Smooth muscle cell (in vitro differentiated cells): ENCODE results near the gene SCN9A. TPM values are rescaled to one million over a fixed set of nuclear protein-coding genes. Genes with fewer than 3 reads are reported as not detected.
A peak's percentile ranks its signal among the peaks of the same experiment; 100 is the strongest.
"Not testable (repeated sequence)": the region's sequence is repeated elsewhere in the genome, so short reads cannot be mapped to it uniquely, and the experiment has no call there.

ENCODE experiments used
- DNase-seq: peaks from one replicate; lab custom pipeline; 2025; ENCODE audit not compliant: unreplicated experiment; lab: John Stamatoyannopoulos, UW
- H2AFZ ChIP-seq: fragments of 200-600 bp; sonication (generic); 2 replicates; pipeline ENCODE4 v1.6.0; 2016; ENCODE audit warnings: antibody characterized with exemption, low read depth, mild to moderate bottlenecking
- H3F3A ChIP-seq: fragments of 200-600 bp; sonication (generic); 2 replicates; pipeline ENCODE4 v1.6.0; 2017; ENCODE audit warnings: antibody characterized with exemption, low read depth
- H3K27ac ChIP-seq: fragments of 200-600 bp; sonication (generic); 2 replicates; pipeline ENCODE4 v1.5.1; 2016; ENCODE audit warnings: low read depth, mild to moderate bottlenecking
- H3K27me3 ChIP-seq: fragments of 200-600 bp; sonication (generic); 2 replicates; pipeline ENCODE4 v1.6.1; 2016; ENCODE audit warnings: low read depth, mild to moderate bottlenecking
- H3K36me3 ChIP-seq: fragments of 200-600 bp; sonication (generic); 2 replicates; pipeline ENCODE4 v1.5.1; 2016; ENCODE audit warnings: low read depth
- H3K4me1 ChIP-seq: fragments of 200-600 bp; sonication (generic); 2 replicates; pipeline ENCODE4 v1.5.1; 2016; ENCODE audit warnings: low read depth
- H3K4me2 ChIP-seq: fragments of 200-600 bp; sonication (generic); 2 replicates; pipeline ENCODE4 v1.6.0; 2016; ENCODE audit warnings: mild to moderate bottlenecking
- H3K4me3 ChIP-seq: fragments of 200-600 bp; sonication (generic); 2 replicates; pipeline ENCODE4 v1.5.1; 2016; ENCODE audit warnings: mild to moderate bottlenecking
- H3K79me2 ChIP-seq: fragments of 200-600 bp; sonication (generic); 2 replicates; pipeline ENCODE4 v1.6.0; 2016; ENCODE audit warnings: low read depth, mild to moderate bottlenecking
- H3K9ac ChIP-seq: fragments of 200-600 bp; sonication (generic); 2 replicates; pipeline ENCODE4 v1.6.0; 2016; ENCODE audit warnings: low read depth
- H3K9me3 ChIP-seq: fragments of 200-600 bp; sonication (generic); replicated peaks from 2 replicates; pipeline ENCODE4 v1.5.1; 2016; ENCODE audit warnings: low read depth
- H4K20me1 ChIP-seq: fragments of 200-600 bp; sonication (generic); 2 replicates; pipeline ENCODE4 v1.6.0; 2016; ENCODE audit warnings: low read depth
- WGBS: methylation state at CpG from one replicate; pipeline ENCODE4 v1.1.7; 2016; ENCODE audit warnings: low lambda C conversion rate; 5-methylcytosine and 5-hydroxymethylcytosine counted together
- polyA plus RNA-seq: library from polyadenylated mRNA; unstranded; fragments of >200 nt; fragmentation: Nextera tagmentation; extraction: Ambion mirVana; gene quantifications from 2 replicates; pipeline ENCODE4 v1.2.1, GENCODE V29; 2016
- total RNA-seq: library from RNA; depleted of rRNA; stranded (reverse); fragments of >200 nt; gene quantifications from 2 replicates; pipeline ENCODE4 v1.2.3, GENCODE V29; 2014
- TF ChIP-seq, protein P1 (sequence below): fragments of 200-600 bp; sonication (generic); IDR thresholded peaks from 2 replicates; pipeline ENCODE4 v1.5.1; 2017; ENCODE audit warnings: borderline replicate concordance, mild to moderate bottlenecking, antibody characterized with exemption; ENCODE audit not compliant: insufficient read depth, poor library complexity, severe bottlenecking

SCN9A gene
- total and polyA plus RNA-seq, 2 experiments from 2014 or later, result 0.49 TPM; not detected in 1

DNA sequence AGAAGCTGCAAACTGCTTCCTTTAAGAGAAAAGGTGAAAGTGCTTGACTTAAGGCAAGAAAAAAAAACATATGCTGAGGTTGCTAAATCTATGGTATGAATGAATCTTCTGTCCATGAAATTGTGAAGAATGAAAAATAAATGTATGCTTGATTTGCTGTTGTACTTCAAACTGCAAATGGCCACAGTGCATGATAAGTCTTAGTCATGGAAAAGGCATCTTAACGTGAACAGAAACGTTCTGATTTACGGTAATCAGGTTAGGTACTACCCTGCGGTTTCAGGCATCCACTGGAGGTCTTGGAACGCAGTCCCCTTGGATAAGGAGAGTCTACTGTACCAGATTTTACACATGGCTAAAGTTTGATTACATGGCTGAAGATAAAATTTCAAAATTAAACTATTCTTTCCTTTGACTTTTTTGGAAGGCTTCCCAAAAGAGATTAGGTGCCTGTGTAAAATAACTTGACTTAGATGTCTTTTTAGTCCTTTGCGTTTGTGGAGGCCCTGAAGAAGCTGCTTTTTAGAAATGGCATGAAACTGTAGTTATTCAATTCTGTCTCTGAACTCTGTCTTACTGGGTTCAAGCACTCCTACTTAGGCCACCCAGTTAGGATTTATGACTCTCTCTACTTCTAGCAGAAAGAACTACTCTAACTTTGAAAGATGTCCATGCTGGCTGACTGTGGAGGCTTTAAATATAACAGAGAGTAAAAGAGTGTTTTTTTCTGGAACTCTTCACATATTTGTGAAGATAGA is 35.9 kb upstream of the SCN9A start:
- no peak for DNase-seq
- no peak overlapping the region for H3K9ac ChIP-seq
- H3K4me1 ChIP-seq, result no peaks in the 10 kb centered on the region
- H3F3A ChIP-seq, result no peaks in the 10 kb centered on the region
- peak overlapping the region; percentile 58 for H3K4me2 ChIP-seq
- 48% methylated on average over 6 of the region's 6 CpGs for WGBS
- no peaks in the 10 kb centered on the region for H3K36me3 ChIP-seq
- TF ChIP-seq, protein P1, sequence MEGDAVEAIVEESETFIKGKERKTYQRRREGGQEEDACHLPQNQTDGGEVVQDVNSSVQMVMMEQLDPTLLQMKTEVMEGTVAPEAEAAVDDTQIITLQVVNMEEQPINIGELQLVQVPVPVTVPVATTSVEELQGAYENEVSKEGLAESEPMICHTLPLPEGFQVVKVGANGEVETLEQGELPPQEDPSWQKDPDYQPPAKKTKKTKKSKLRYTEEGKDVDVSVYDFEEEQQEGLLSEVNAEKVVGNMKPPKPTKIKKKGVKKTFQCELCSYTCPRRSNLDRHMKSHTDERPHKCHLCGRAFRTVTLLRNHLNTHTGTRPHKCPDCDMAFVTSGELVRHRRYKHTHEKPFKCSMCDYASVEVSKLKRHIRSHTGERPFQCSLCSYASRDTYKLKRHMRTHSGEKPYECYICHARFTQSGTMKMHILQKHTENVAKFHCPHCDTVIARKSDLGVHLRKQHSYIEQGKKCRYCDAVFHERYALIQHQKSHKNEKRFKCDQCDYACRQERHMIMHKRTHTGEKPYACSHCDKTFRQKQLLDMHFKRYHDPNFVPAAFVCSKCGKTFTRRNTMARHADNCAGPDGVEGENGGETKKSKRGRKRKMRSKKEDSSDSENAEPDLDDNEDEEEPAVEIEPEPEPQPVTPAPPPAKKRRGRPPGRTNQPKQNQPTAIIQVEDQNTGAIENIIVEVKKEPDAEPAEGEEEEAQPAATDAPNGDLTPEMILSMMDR, result no peak
- H3K27ac ChIP-seq, result peak overlapping the region; percentile 74
- no peaks in the 10 kb centered on the region for H3K79me2 ChIP-seq
- peak overlapping the region; percentile 36 for H2AFZ ChIP-seq
- no peaks in the 10 kb centered on the region for H4K20me1 ChIP-seq
- H3K9me3 ChIP-seq, result no peaks in the 10 kb centered on the region
- H3K27me3 ChIP-seq, result no peaks in the 10 kb centered on the region
- H3K4me3 ChIP-seq, result no peak overlapping the region

DNA sequence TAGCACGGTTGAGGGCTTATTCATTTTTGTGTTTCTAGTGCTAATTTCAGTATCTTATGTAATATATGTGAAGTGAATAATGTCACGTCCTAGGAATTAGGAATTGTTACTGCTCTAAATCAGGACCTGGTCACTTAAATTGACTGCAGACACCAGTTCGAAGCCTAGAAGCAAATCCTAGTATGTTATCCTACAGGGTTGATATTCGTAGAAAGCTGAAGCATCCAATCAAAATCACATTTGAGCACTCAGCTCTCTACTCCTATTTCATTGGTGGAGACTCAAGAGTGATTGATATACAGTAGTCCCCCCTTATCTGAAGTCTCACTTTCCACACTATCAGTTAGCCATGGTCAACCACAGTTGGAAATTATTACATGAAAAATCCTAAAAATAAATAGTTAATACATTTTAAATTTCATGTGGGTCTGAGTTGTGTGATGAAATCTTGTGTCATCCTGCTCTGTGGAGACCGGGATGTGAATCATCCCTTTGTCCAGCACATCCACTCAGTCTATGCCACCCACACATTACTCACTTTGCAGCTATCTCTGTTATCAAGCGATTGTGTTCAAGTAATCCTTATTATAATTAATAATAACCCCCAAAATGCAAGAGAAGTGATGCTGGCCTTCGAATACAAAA is 35.2 kb upstream of the SCN9A start:
- DNase-seq, result no peak
- Histone ChIP-seq H2AFZ (peak overlapping the region; percentile 61), H3F3A (no peaks in the 10 kb centered on the region), H3K4me2 (peak overlapping the region; percentile 58), H3K9ac (peak overlapping the region; percentile 54), H3K27me3 (no peaks in the 10 kb centered on the region), H3K79me2 (no peaks in the 10 kb centered on the region), H3K27ac (peak overlapping the region; percentile 74), H4K20me1 (no peaks in the 10 kb centered on the region), H3K36me3 (no peaks in the 10 kb centered on the region), H3K9me3 (no peaks in the 10 kb centered on the region), H3K4me3 (no peak overlapping the region), H3K4me1 (no peaks in the 10 kb centered on the region)
- TF ChIP-seq, protein P1, result no peak
- 60% methylated on average over 7 of the region's 7 CpGs for WGBS

DNA sequence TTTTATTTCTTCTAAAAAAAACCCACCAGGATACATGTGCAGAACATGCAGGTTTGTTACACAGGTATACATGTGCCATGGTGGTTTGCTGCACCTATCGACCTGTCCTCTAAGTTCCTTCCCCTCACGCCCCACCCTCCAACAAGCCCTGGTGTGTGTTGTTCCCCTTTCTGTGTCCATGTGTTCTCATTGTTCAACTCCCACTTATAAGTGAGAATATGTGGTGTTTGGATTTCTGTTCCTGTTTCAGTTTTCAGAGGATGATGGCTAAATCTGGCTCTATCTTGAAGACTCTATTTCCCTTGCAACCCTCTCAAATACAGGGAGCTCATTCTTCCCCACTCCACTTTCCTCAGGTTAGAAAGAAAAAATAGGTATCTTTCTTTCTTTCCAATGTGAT is 32.0 kb upstream of the SCN9A start:
- H3K4me1 ChIP-seq, H3K27me3 ChIP-seq, H3K79me2 ChIP-seq, H3K27ac ChIP-seq, H3K36me3 ChIP-seq, H3K4me3 ChIP-seq, H3K4me2 ChIP-seq, H3F3A ChIP-seq, H4K20me1 ChIP-seq, H2AFZ ChIP-seq, H3K9me3 ChIP-seq, H3K9ac ChIP-seq, DNase-seq: not testable (repeated sequence)
- 90% methylated on average over 2 of the region's 2 CpGs for WGBS

DNA sequence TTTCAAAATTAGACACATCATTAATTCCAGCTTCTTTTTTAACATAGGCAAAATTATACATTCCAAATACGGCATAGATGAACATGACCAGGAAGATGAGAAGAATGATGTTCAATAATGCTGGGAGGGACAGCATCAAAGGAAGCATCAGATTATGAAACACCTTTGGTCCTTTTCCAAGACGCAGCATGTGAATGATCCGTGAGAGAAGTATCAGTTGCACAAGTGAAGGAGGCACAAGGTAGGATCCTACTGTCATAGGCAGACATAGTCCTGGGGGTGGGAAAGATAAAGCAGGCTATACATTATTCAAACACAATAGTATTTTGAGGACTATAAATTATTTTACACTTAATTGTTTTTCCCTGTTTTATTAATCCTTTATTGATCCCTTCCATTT is 30.6 kb upstream of the SCN9A start:
- TF ChIP-seq, protein P1, result no peak
- Histone ChIP-seq H3K79me2 (no peaks in the 10 kb centered on the region), H3K9ac (no peak overlapping the region), H3F3A (no peaks in the 10 kb centered on the region), H3K27me3 (no peaks in the 10 kb centered on the region), H3K36me3 (no peaks in the 10 kb centered on the region), H4K20me1 (no peaks in the 10 kb centered on the region), H3K4me2 (no peak overlapping the region), H3K4me3 (no peak overlapping the region), H3K27ac (no peak overlapping the region), H2AFZ (no peak overlapping the region), H3K4me1 (no peaks in the 10 kb centered on the region), H3K9me3 (no peaks in the 10 kb centered on the region)
- DNase-seq, result no peak
- WGBS, result 92% methylated on average over 3 of the region's 3 CpGs
